Measurements from ENCODE around the gene MASP2. TPM values are rescaled to one million over a fixed set of nuclear protein-coding genes. Genes with fewer than 3 reads are reported as not detected.
"Not testable (repeated sequence)": the region's sequence is repeated elsewhere in the genome, so short reads cannot be mapped to it uniquely, and the experiment has no call there.

The MASP2 gene
- total and polyA plus RNA-seq, 2 donors (not counting 1 experiment from before 2014, with no cell fraction given), result not detected

GRCh38 chr1:11078631-11079030 lies 31.6 kb upstream of the MASP2 start:
- DNase-seq (ENCODE audit: low read depth in 2 of 2), result peak; percentile 17 to 51
- H3K27me3 ChIP-seq (ENCODE audit: control insufficient read depth, insufficient read depth, low read length), result no peaks in the 10 kb centered on the region
- H3K9me3 ChIP-seq (ENCODE audit: control insufficient read depth, insufficient read depth, low read depth, low read length), result no peaks in the 10 kb centered on the region
- no peaks in the 10 kb centered on the region for H4K20me1 ChIP-seq (ENCODE audit: control insufficient read depth, extremely low read depth, insufficient read depth, low read length)
- H3K4me3 ChIP-seq (replicated peaks in 1 of 4; ENCODE audit: control extremely low read depth in 1 of 4, insufficient read depth in 1 of 4, low read depth in 3 of 4, low read length in 4 of 4), result no peak overlapping the region
- H3K27ac ChIP-seq (ENCODE audit: insufficient read depth, low read length), result no peak overlapping the region
- no peak overlapping the region for H3K4me2 ChIP-seq (ENCODE audit: extremely low read depth, insufficient read depth, low read length)
- H3K4me1 ChIP-seq (ENCODE audit: control insufficient read depth, extremely low read depth, insufficient read depth, low read length), result no peaks in the 10 kb centered on the region
- no peak overlapping the region for H3K9ac ChIP-seq (ENCODE audit: insufficient read depth, low read length)
- H3K36me3 ChIP-seq (ENCODE audit: control insufficient read depth, insufficient read depth, low read length), result peaks cover 19% of the 10 kb centered on the region
- H2AFZ ChIP-seq (ENCODE audit: low read length), result no peak overlapping the region
- no peaks in the 10 kb centered on the region for H3K79me2 ChIP-seq (ENCODE audit: control insufficient read depth, insufficient read depth, low read length)
- no peak for TF ChIP-seq CTCF (conservative IDR thresholded peaks at IDR 0.05 in 1 of 2, IDR thresholded peaks at IDR 0.05 in 1 of 2; ENCODE audit: low read depth in 1 of 2, low read length in 2 of 2)
- no peak for TF ChIP-seq EZH2 (IDR thresholded peaks at IDR 0.05; ENCODE audit: low read length, missing control alignments)

- H4K20me1 ChIP-seq (ENCODE audit: control insufficient read depth, extremely low read depth, insufficient read depth, low read length); H3K27ac ChIP-seq (ENCODE audit: insufficient read depth, low read length); H3K9ac ChIP-seq (ENCODE audit: insufficient read depth, low read length); H3K4me2 ChIP-seq (ENCODE audit: extremely low read depth, insufficient read depth, low read length); DNase-seq (ENCODE audit: low read depth in 2 of 2); H3K9me3 ChIP-seq (ENCODE audit: control insufficient read depth, insufficient read depth, low read depth, low read length); H3K79me2 ChIP-seq (ENCODE audit: control insufficient read depth, insufficient read depth, low read length); H3K4me1 ChIP-seq (ENCODE audit: control insufficient read depth, extremely low read depth, insufficient read depth, low read length); H3K4me3 ChIP-seq (replicated peaks in 1 of 4; ENCODE audit: control extremely low read depth in 1 of 4, insufficient read depth in 1 of 4, low read depth in 3 of 4, low read length in 4 of 4); H2AFZ ChIP-seq (ENCODE audit: low read length); H3K27me3 ChIP-seq (ENCODE audit: control insufficient read depth, insufficient read depth, low read length): not testable (repeated sequence)
- peaks cover 28% of the 10 kb centered on the region for H3K36me3 ChIP-seq (ENCODE audit: control insufficient read depth, insufficient read depth, low read length)
Measured at GRCh38 chr1:11073398-11073797, 26.4 kb upstream of the MASP2 start.

- Histone ChIP-seq H3K36me3 (ENCODE audit: control insufficient read depth, insufficient read depth, low read length) (peaks cover 34% of the 10 kb centered on the region), H2AFZ (ENCODE audit: low read length) (no peak overlapping the region), H3K9ac (ENCODE audit: insufficient read depth, low read length) (no peak overlapping the region), H3K4me2 (ENCODE audit: extremely low read depth, insufficient read depth, low read length) (no peak overlapping the region), H4K20me1 (ENCODE audit: control insufficient read depth, extremely low read depth, insufficient read depth, low read length) (no peaks in the 10 kb centered on the region), H3K27ac (ENCODE audit: insufficient read depth, low read length) (no peak overlapping the region), H3K4me3 (replicated peaks in 1 of 4; ENCODE audit: control extremely low read depth in 1 of 4, insufficient read depth in 1 of 4, low read depth in 3 of 4, low read length in 4 of 4) (no peak overlapping the region), H3K79me2 (ENCODE audit: control insufficient read depth, insufficient read depth, low read length) (no peaks in the 10 kb centered on the region), H3K27me3 (ENCODE audit: control insufficient read depth, insufficient read depth, low read length) (no peaks in the 10 kb centered on the region), H3K4me1 (ENCODE audit: control insufficient read depth, extremely low read depth, insufficient read depth, low read length) (no peaks in the 10 kb centered on the region), H3K9me3 (ENCODE audit: control insufficient read depth, insufficient read depth, low read depth, low read length) (no peaks in the 10 kb centered on the region)
- no peak for TF ChIP-seq CTCF (conservative IDR thresholded peaks at IDR 0.05 in 1 of 2, IDR thresholded peaks at IDR 0.05 in 1 of 2; ENCODE audit: low read depth in 1 of 2, low read length in 2 of 2)
- TF ChIP-seq EZH2 (IDR thresholded peaks at IDR 0.05; ENCODE audit: low read length, missing control alignments), result no peak
- DNase-seq (ENCODE audit: low read depth in 2 of 2), result no peak
Measured at GRCh38 chr1:11072216-11072917, 25.3 kb upstream of the MASP2 start.

Data from fibroblast of lung (primary cell).